Activated CD4-positive, CD25-positive, alpha-beta regulatory T cell treated with anti-CD3 and anti-CD28 coated beads, Interleukin-2, amount 50 U/mL, for 72 hours (primary cell): ENCODE results near the gene MYO10.

ENCODE experiments used
- DNase-seq: peaks from one replicate; pipeline ENCODE4 v3.0.0; 2021

MYO10 gene

GRCh38 chr5:16943846-16944678 is 8.0 kb upstream of the MYO10 start:
- DNase-seq: no peak

DNA sequence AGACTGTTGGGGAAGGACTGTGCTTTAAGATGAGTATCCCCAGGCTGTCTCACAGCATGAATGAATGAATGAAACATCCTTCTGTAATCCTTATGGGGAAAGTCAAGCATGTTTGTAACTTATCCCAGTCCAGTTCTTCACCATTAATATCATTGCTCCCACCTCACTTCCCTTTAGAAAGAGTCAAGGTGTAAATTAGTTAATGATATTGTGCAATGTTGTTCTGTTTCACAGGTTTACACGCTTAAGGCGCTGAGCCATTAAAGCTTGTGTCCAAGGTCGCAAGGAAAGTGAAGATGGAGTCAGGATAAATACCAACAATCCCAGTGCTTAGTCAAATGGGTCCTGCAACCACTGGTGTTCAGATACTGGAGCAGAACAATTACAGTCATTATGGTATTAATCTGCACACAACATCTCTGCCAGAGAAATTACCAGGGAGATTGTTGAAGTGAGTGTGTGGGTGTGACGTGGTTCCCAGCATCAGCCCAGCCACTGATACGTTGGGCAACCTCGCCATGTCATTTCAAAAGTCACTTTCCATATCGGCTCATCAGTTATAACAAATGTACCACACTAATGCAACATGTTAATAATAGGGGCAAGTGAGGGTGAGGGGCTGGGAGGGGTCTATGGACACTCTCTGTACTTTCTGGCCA is 1.5 kb upstream of the MYO10 start:
- no peak for DNase-seq

DNA sequence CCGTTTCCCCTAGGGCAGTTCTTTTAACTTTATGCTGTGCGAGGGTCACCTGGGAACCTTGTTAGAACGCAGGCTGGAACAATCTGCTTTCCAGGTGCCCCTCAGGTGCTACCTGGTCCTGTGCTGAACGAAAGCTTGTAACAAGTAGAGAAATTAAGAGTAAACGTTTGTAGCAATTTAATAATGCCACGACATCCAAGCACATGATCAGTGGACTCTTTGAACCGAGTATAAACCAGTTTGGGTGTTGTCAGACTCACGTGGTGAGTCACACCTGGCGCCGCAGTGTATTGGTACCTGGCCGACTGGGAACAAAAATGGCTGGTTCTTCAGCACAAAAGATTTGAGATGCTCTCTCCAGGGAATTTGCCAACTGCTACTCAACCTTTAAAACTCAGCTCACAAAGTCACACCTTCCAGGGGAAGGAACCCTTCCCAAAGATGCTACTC is 926 bp upstream of the MYO10 start:
- no peak for DNase-seq

DNA sequence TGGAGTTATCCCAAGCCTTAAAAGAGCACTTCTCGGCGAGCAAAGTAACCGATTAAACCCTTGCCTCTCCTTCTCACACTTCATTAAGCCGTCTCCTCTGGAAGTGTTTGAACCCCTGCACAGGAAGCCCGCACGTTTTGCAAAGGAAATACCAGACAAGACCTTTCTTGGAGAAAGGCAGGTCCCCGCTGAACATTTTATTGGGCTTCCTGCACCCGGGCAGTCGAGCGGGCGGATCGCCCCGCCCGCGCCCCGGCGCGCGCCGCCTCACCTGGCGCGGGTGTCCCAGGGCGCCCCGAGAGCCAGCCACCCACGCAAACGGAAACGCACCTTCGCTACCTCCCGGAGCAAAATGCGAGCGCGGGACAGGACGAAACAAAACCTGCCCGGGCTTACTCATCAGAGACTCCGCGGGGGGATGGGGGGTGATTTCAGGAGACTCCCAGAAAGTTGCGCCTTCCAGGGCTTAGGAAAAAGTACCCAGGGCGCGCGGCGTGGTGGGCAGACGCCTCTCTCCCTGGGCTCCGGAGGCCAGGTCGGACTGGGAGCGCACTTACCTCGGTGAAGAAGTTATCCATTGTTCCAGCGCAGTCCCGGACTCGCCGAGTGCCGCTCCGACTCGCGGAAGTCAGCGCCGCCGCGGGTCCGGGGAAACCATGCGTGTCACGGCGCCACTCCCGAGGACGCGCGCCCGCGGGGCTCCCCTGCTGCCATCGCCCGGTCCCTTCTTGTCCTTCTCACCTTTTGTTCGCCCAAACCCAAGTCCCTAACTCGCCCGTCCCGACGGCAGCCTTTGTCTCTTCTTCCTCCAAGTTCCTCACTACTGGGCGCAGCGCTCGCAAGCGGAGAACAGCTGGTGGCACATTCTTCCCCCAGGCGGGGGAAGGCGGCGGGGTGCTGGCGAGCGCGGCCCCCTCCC is 598 bp downstream of the MYO10 start:
- DNase-seq: no peak

GRCh38 chr5:16934677-16935153 is 1.4 kb downstream of the MYO10 start:
- DNase-seq: no peak

- peak; percentile 33 for DNase-seq
Measured at GRCh38 chr5:16934123-16934522, 2.0 kb downstream of the MYO10 start.

DNA sequence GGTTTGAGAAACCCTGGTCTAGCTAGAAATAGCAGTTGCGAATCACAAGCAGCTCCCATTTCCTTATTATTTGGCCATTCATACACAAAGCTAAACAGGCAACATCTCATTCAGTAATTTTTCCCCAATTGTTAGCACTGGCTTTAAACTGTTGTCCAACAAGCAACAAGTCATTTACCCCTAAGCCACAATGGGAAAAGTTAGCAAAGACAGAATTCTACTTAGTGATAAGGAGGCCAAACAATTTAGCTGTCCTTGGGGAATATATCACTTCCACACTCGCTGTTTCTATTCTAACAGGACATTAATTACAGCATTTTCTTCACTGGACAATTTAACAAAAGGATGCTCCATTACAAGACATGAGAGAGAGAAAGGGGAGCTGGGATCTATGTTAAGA is 2.8 kb downstream of the MYO10 start:
- DNase-seq: no peak

- no peak for DNase-seq
Measured at GRCh38 chr5:16932401-16932800, 3.7 kb downstream of the MYO10 start.

DNA sequence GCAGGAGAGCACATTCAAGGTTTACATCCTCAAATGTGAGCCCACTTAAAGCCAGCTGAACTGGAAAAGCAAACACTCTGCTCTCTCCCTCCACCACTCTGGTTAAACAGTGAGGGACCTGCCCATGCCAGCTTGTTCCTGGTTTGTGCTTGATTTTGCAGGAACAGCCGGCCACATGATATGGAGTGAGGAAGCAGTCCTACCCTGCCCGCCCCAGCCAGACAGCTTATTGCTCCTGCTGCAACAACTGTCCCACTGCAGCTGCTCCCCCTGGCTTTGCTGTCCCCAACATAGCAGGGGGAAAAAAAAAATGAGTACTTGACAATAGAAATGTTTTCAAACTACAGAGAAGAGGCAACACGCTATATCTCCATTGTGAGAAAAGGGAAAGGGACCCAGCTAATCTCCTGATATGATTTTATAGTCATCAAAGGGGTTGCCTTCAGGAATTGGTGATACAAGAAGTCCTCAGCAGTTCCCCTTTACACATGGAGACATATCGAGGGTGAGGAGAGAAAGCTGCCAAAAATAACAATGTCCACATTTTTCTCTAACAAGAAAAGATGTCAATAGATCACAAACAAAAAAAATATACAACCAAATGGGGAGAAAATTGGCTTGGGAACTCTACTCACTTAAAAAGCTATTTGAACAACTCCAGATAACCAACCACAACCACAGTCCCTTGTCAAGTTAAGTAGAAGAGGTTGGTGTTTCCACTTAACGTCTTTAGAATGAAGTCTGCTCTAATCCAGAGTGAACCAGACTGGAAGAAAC is 4.6 kb downstream of the MYO10 start:
- no peak for DNase-seq

DNA sequence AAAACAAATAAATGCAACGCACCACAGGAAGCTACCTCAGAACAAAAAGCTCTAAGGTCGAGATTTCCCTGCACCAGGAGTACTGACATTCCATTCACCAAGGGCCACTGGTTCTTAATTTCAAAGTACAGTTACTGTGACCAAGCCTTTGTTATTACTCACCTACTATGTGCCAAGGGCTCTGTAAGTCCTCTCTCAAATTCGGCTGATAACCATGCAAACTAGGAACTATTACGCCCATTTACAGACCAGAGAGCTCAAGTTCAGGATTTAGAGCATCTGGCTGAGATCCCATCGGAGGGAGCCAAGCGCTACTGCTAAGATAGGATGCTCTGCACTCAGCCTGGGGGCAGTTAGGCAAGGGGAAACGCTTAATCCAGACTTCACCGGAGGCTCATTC is 5.6 kb downstream of the MYO10 start:
- DNase-seq: no peak

- DNase-seq: no peak
Measured at GRCh38 chr5:16929831-16930230, 6.3 kb downstream of the MYO10 start.

- no peak for DNase-seq
Measured at GRCh38 chr5:16929347-16929746, 6.7 kb downstream of the MYO10 start.

GRCh38 chr5:16927613-16928012 is 8.5 kb downstream of the MYO10 start:
- DNase-seq: no peak

GRCh38 chr5:16926417-16926816 is 9.7 kb downstream of the MYO10 start:
- DNase-seq: no peak

DNA sequence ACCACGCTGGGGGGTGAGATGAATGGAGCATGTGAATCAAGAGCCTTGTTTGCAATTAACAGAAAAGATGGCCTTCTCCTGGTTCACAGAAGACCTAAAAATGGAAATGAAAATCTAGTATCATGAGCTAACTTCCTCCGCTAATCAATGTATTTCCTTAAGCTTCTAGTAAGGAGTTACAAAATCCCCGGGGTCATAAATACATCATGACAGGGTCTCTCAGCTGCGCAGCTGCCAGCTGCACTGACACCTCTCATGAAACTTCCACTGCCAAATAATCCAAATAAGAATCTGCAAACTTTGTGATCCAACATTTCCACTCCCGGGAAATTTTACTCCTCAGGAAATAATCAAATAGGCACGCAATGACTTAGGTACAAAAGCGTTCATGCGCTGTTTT is 11.9 kb downstream of the MYO10 start:
- no peak for DNase-seq

DNA sequence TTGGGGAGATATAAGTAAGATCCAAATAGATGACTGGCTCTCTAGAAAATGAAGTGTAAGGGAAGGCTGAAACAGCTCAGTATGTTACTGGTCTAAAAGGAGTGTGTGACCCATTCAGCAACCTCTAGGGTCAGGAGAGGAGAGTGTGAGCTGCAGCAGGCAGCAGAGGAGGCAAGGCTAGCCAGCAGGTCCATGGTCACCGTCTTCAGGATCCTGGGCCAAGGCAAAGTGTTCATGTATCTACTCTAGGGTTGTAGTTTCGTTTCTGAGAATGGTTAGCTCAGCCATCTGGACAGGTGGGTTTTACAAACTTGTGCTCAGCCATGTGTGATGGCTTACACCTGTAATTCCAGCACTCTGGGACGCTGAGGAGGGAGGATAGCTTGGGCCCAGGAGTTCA is 13.7 kb downstream of the MYO10 start:
- no peak for DNase-seq

GRCh38 chr5:16921211-16921610 is 14.9 kb downstream of the MYO10 start:
- no peak for DNase-seq

DNA sequence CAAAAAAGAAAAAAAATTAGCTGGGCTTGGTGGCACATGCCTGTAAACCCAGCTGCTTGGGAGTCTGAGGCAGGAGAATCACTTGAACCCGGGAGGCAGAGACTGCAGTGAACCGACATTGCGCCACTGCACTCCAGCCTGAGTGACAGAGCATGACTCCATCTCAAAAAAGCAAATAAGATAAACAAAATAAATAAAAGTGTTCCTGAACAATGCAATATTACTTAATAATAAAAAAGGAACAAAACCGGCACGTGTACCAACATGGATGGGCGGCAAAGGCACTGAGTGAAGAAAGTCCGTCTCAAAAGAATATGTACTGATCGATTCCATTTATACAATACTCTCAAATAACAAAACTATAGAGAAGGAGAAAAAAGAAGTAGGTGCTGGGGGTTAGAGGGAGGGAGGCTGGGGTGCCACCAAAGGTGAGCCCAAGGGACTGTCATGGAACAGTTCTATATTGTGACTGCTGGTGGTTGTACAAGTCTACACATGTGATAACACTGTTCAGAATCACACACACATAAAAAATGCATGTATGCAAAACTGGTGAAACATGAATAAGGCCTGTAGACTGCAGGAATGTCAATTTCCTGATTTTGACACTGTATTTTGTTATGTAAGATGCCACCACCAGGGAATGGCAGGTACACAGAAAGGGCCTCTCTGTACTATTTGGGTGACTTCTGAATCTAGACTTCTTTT is 15.8 kb downstream of the MYO10 start:
- DNase-seq: no peak

- DNase-seq: no peak
Measured at GRCh38 chr5:16918891-16919671, 17.0 kb downstream of the MYO10 start.

GRCh38 chr5:16918156-16918555 is 17.9 kb downstream of the MYO10 start:
- no peak for DNase-seq
